HEK293T (cell line): Measurements from ENCODE around the gene DCXR.

Experiments
- BHLHE40 ChIP-seq: fragments of 450-650 bp; IDR thresholded peaks from 2 replicates; pipeline ENCODE4 v1.6.1; 2016; ENCODE audit warnings: mild to moderate bottlenecking, moderate library complexity, borderline replicate concordance
- CTBP1 ChIP-seq: fragments of 450-650 bp; IDR thresholded peaks from 2 replicates; pipeline ENCODE4 v1.6.1; 2016; ENCODE audit warnings: borderline replicate concordance
- FOXK2 ChIP-seq: fragments of 450-650 bp; IDR thresholded peaks from 2 replicates; pipeline ENCODE4 v1.6.1; 2016; ENCODE audit warnings: mild to moderate bottlenecking
- FOXM1 ChIP-seq: fragments of 450-650 bp; IDR thresholded peaks from 2 replicates; pipeline ENCODE4 v1.6.1; 2017; ENCODE audit warnings: mild to moderate bottlenecking, borderline replicate concordance
- NFRKB ChIP-seq: fragments of 450-650 bp; IDR thresholded peaks from 2 replicates; pipeline ENCODE4 v1.6.1; 2016; ENCODE audit warnings: mild to moderate bottlenecking, moderate library complexity
- SP1 ChIP-seq: fragments of 450-650 bp; IDR thresholded peaks from 2 replicates; pipeline ENCODE4 v1.6.1; 2017
- SUZ12 ChIP-seq: fragments of 450-650 bp; IDR thresholded peaks from 2 replicates; pipeline ENCODE4 v1.6.1; 2016; ENCODE audit warnings: mild to moderate bottlenecking

GRCh38 chr17:82052638-82053059 lies 15.2 kb upstream of the DCXR start:
- TF ChIP-seq CTBP1 (no peak), SP1 (no peak), FOXK2 (no peak), NFRKB (no peak), FOXM1 (no peak), SUZ12 (no peak), BHLHE40 (no peak)
